ENCODE data around the gene FBXL16.

- no peak for TF ChIP-seq FOXM1 (IDR thresholded peaks at IDR 0.05; ENCODE audit: low read depth)
- no peak for TF ChIP-seq JUND (IDR thresholded peaks at IDR 0.05)
- no peak for TF ChIP-seq YY1 (IDR thresholded peaks at IDR 0.05; ENCODE audit: low read depth)
- TF ChIP-seq CTCF (IDR thresholded peaks at IDR 0.05): no peak
- TF ChIP-seq CHD2 (IDR thresholded peaks at IDR 0.05; ENCODE audit: low read length, partially characterized antibody): no peak
- no peak for TF ChIP-seq MAX (IDR thresholded peaks at IDR 0.05; ENCODE audit: low read depth)
- TF ChIP-seq ZBTB33 (IDR thresholded peaks at IDR 0.05; ENCODE audit: borderline replicate concordance, low read depth): no peak
- TF ChIP-seq SMC3 (IDR thresholded peaks at IDR 0.05; ENCODE audit: low read depth, low read length): no peak
- no peak for TF ChIP-seq MEF2A (IDR thresholded peaks at IDR 0.05; ENCODE audit: borderline replicate concordance, low read depth)
Measured at GRCh38 chr16:716768-717325, 11.2 kb upstream of the FBXL16 start.
